SU-DHL-6 (cell line): ENCODE data around the gene NEK3.
"Not testable (repeated sequence)": the region's sequence is repeated elsewhere in the genome, so short reads cannot be mapped to it uniquely, and the experiment has no call there.

ENCODE experiments used
- EZH2phosphoT487 ChIP-seq: fragments of 200-600 bp; sonication (generic), shearing (Covaris generic); conservative IDR thresholded peaks from 2 replicates; pipeline ENCODE4 v1.6.1; 2018; ENCODE audit warnings: mild to moderate bottlenecking, antibody characterized with exemption, low read length, moderate library complexity, mixed read lengths
- TF ChIP-seq, protein P1 (sequence below): fragments of 200-600 bp; sonication (generic); IDR thresholded peaks from one replicate; pipeline ENCODE4 v1.5.1; 2017; ENCODE audit warnings: antibody characterized with exemption, mild to moderate bottlenecking, low read length, moderate library complexity; ENCODE audit not compliant: insufficient read depth, poor library complexity, severe bottlenecking

DNA sequence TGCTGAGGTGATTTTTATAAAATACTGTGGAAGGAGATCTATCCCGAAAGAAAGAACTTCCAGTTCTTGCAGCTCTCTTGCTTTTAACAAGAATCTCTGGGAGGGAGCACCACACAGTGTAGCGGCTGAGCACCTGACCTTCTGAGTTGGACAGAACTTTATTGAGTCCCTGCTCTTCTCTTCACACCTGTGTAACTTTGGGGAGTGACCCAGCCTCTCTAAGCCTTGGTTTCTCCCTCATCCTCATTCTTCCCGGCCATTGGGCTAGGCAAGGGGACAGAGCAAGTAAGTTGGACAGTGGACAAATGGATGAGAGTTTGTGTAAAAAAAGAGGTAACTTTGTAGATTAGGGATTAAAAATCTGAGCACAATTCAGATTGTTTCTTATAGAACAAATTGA lies 48.5 kb upstream of the NEK3 start:
- TF ChIP-seq, protein P1, sequence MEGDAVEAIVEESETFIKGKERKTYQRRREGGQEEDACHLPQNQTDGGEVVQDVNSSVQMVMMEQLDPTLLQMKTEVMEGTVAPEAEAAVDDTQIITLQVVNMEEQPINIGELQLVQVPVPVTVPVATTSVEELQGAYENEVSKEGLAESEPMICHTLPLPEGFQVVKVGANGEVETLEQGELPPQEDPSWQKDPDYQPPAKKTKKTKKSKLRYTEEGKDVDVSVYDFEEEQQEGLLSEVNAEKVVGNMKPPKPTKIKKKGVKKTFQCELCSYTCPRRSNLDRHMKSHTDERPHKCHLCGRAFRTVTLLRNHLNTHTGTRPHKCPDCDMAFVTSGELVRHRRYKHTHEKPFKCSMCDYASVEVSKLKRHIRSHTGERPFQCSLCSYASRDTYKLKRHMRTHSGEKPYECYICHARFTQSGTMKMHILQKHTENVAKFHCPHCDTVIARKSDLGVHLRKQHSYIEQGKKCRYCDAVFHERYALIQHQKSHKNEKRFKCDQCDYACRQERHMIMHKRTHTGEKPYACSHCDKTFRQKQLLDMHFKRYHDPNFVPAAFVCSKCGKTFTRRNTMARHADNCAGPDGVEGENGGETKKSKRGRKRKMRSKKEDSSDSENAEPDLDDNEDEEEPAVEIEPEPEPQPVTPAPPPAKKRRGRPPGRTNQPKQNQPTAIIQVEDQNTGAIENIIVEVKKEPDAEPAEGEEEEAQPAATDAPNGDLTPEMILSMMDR: not testable (repeated sequence)
- TF ChIP-seq EZH2phosphoT487: not testable (repeated sequence)
